Suppressor macrophage treated with lipopolysaccharide for 4 hours (primary cell): ENCODE measurements around the gene TMEM165.
"Not testable (repeated sequence)": the region's sequence is repeated elsewhere in the genome, so short reads cannot be mapped to it uniquely, and the experiment has no call there.

Experiments used
- DNase-seq: peaks from one replicate; pipeline ENCODE4 v3.0.0-alpha.2; 2020

TMEM165 gene, protein sequence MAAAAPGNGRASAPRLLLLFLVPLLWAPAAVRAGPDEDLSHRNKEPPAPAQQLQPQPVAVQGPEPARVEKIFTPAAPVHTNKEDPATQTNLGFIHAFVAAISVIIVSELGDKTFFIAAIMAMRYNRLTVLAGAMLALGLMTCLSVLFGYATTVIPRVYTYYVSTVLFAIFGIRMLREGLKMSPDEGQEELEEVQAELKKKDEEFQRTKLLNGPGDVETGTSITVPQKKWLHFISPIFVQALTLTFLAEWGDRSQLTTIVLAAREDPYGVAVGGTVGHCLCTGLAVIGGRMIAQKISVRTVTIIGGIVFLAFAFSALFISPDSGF

GRCh38 chr4:55395529-55396307, at the start of gene TMEM165:
TSS of gene TMEM165 (plus strand) at chr4:55395957. CDS start at chr4:55396190, 233 bp downstream.
- peak; percentile 93 for DNase-seq

DNA sequence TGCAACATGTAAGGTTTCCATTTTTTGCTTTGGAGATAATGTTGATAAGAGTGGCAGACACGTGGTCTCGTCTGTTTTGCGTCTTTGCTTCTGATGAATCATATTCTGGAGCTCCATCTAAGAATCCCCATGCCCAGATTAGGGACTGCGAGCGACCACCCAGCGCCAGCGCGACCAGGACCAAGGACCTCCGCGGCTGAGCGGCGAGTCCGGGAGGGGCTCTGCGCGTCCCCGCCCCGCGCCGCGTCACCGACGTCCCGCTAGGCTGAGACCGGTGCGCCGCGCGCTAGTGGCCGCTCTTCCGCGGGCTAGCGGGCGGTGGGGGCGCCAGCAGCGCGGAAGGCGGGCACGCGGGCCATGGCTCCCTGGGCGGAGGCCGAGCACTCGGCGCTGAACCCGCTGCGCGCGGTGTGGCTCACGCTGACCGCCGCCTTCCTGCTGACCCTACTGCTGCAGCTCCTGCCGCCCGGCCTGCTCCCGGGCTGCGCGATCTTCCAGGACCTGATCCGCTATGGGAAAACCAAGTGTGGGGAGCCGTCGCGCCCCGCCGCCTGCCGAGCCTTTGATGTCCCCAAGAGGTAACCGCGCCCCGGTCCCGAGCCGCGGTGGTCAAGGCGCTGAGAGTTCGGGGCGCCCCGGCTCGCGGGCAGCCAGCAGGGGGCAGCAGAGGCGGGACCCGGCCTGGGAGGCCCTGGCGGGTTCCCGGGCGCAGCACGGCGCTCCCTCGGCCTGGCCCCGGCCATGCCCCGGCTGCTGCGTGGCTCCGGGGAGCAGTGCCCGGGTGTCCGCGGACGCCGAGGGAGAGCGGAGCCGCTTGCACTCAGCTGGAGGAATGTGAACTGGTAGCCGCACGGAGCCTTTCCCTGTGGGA, 49.5 kb upstream of the TMEM165 start, which contains the start of gene SRD5A3:
TSS of gene SRD5A3 (plus strand) at position 263 of the 871 bp plus-strand sequence. CDS start at position 358, 95 bp downstream.
- peak; percentile 91 for DNase-seq

- DNase-seq = no peak
Measured at GRCh38 chr4:55346851-55347255, 48.9 kb upstream of the TMEM165 start.

DNA sequence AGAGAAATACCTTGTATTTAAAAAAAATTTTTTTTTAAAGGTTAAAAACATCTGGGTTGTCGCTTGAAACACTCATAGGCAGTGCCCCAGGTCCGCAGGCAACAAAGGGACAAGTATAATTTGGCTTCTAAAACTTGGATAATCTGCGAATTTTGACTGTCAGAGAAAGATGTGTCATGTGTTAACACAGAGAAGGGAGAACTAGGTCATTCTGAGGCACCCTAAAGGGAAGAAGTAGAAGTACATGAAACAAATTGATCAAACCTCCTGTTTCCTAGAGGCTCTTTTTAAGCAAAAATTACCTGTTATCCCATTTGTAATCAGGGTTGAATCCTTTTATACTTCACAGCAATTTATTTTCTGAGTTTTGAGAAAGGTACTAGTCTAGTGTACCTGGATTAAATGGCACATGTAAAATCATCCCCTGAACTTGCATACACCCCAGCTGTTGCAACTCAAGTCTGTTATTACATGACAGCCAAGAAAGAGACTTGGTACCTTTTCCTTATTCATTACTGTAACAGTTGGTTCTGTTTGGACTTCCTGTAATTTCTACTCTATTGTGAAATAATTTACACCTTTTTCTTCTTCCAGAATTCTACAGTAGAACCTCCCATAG, 48.0 kb upstream of the TMEM165 start:
- no peak for DNase-seq

DNA sequence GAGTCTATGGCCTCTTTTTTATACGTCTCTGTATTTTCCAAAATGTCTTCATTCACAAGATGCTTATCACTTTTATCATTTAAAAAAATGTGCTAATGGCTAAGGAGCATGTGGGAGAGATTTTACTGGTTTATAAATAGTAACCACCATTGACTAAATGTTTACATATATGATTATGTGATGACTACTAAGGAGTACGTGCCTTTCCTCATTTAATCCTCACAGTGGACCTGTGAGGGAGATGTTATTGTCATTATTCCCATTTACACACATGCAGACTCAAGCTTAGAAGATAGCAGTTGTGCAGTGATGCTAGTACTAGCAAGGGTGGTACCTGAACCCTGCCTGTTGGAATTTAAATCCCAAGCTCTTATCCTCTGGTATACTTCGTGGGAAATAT, 47.3 kb upstream of the TMEM165 start:
- no peak for DNase-seq

DNA sequence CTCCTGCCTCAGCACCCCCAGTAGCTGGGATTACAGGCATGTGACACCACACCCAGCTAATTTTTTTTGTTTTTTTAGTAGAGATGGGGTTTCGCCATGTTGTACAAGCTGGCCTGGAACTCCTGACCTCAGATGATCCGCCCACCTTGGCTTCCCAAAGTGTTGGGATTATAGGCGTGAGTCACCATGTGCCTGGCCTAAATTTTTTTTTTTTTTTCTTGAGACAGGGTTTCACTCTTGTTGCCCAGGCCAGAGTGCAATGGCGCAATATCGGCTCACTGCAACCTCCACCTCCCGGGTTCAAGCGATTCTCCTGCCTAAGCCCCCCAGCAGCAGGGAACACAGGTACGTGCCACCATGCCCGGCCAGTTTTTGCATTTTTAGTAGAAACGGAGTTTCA, 44.9 kb upstream of the TMEM165 start:
- not testable (repeated sequence) for DNase-seq

DNA sequence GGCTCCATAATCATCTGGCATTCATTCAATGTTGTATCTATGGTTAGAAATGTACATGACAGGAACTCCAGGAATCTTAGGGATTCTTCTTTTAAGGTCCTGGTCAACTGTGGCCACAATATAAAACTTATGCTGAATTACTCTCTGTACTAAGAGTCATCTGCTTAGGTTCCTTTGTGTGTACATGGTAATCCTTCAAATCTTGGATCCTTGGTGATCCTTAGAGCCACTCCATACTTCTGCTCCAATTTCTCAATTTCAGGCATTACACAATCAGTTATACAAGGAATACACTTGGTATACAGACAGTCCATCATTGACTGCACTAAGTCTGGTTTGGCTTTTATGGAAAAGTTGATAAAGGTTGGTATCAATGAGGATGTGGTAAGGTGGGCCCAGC, 43.9 kb upstream of the TMEM165 start:
- DNase-seq = no peak

DNA sequence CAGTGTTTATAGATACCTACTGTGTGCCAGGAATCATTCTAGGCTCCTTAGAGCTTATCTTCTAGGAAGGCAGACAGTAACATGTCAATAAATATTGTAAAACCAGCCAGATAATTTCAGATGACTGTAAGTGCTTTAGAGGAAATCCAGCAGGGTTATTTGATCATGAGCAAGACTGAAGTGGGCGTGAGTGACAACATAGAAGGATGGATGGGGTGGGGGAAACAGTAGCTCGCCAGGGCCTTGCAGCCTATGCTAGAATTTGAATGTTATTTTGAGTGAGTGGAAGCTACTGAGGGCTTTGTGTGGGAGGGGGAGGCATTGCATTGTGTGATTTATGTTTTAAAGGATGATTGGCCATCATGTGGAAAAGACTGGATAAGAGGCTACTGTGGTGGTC, 43.0 kb upstream of the TMEM165 start:
- DNase-seq = peak; percentile 55

DNA sequence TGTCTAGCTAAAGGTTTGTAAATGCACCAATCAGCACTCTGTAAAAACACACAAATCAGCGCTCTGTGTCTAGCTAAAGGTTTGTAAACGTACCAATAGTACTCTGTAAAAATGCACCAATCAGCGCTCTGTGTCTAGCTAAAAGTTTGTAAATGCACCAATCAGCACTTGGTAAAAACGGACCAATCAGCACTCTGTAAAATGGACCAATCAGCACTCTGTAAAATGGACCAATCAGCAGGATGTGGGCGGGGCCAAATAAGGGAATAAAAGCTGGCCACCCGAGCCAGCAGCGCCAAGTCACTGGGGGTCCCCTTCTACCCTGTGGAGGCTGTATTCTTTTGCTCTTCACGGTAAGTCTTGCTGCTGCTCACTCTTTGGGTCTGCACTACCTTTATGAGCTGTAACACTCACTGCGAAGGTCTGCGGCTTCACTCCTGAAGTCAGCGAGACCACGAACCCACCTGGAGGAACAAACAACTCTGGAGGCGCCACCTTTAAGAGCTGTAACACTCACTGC, 42.5 kb upstream of the TMEM165 start:
- DNase-seq = not testable (repeated sequence)

- no peak for DNase-seq
Measured at GRCh38 chr4:55354648-55355047, 41.1 kb upstream of the TMEM165 start.

GRCh38 chr4:55355555-55355954, 40.2 kb upstream of the TMEM165 start:
- no peak for DNase-seq

- no peak for DNase-seq
Measured at GRCh38 chr4:55356991-55357461, 38.7 kb upstream of the TMEM165 start.

- no peak for DNase-seq
Measured at GRCh38 chr4:55358246-55358645, 37.5 kb upstream of the TMEM165 start.

DNA sequence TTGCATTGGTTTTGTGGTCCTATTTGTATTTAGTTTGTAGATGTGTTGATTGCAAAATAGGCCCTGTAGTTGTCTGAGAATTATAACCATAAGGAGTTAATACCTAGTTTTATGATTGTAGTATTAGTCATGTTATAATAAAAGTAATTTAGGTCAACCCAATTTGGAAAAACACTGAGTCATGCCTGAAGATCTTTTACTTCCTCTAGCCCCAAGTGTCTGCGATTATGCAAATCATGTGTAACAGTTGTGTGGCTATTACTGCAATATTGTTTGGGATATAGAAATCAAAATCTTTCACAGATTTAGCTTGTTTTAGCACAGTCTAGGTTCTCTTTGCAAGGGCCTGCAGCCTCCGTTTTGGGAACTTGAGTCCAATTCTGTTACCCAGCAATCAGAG, 37.1 kb upstream of the TMEM165 start:
- DNase-seq = peak; percentile 86

DNA sequence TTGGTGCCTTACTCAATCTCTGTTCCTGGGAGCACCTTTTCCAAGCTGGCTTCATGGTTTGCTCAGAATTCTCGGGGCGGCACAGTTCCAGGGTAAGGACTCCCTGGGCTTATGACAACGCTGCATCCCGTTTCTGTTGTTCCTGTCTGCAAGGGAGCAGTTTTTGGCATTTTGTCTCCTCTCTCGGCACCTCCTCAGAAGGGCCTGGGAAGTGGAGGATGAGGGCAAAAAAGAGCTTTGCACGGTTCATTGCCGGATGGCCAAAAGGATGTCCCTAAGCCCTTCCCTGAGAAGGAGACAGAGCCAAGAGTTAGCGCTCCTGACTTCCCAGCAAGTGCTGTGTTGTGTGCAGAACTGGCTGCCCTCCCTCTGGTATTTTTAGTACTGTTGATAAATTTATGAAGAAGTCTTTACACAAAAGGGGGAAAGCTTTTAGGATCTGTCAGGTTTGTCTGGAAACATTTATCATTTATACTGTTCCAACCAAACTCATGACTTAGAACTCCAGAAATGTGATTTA, 36.3 kb upstream of the TMEM165 start:
- no peak for DNase-seq

- DNase-seq = not testable (repeated sequence)
Measured at GRCh38 chr4:55362938-55363337, 32.8 kb upstream of the TMEM165 start.

DNA sequence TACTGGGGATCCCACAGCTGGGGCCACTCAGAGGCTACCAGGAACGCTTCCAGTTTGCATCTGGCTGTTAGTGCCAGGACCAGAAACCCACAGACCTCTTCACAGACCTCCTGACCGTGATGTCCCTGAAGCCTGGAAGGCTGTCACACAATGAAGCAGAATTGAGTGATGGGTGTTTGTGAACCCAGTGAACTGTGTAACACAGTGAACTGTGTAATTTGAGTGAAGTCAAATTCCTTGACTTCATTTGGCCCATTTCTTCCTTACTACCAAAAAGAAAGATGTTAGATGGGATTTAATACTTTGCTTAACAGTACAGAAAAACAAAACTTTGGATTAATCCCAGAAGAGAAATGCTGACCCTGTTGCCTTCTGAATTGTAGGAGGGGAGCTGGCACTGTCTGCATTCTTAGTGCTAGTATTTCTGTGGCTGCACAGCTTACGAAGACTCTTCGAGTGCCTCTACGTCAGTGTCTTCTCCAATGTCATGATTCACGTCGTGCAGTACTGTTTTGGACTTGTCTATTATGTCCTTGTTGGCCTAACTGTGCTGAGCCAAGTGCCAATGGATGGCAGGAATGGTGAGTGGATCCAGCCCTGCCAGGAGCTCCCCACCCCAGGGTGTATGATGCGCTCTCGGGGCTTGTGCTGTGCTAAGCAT, 31.9 kb upstream of the TMEM165 start:
- DNase-seq = no peak

DNA sequence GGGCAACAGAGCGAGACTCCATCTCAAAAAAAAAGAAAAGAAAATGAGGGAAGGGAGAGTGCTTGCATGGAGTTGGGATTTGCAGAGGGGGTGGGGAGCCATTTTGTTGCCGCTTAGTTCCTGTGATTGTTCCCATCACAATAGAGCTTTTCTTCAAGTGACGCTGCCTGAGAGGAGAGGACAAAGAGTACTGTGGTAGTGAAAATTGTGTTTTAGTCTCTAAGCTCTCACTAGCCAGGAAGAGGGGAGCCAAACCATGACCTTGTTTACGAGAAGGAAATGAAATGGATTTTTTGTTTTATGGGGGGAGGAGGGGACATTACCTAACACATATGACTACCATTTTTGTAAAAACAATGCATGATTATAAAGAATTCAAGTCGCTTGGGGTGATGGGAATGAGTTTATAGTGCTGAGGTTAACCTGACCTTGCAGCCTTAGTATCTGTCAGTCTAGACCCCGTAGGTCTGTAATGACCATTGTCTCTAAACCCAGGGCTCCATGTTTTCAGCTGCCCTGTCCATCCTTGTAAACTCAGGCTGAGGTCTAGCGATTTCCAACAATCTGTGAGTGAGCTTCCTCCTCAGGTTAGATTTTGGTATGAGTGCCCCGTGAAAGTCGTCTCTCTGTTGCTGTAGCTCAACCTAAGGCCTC, 30.9 kb upstream of the TMEM165 start:
- DNase-seq = no peak

GRCh38 chr4:55365345-55365728, 30.4 kb upstream of the TMEM165 start:
- no peak for DNase-seq

- no peak for DNase-seq
Measured at GRCh38 chr4:55366621-55367020, 29.1 kb upstream of the TMEM165 start.
